ENCODE data around the gene ELMO3. TPM values are rescaled to one million over a fixed set of nuclear protein-coding genes. Genes with fewer than 3 reads are reported as not detected.
A peak's percentile ranks its signal among the peaks of the same experiment; 100 is the strongest.

Gene ELMO3
- total RNA-seq, 2 experiments from 2014 or later, result 1.9 to 2.3 TPM

GRCh38 chr16:67238806-67239470, 40.0 kb downstream of the ELMO3 start:
- intact Hi-C loops (cut with DNase I, micrococcal nuclease), result no loop called here
- no peak for ATAC-seq (ENCODE audit: poor library complexity)
- ChIA-PET CTCF (no interaction called here), POLR2A (interaction anchor here (0.8 to 2.2 kb wide), 3 partner anchors 8 to 11 kb away, joined by 3 to 8 read pairs (median 4); partner anchors contain the start of genes FHOD1 and TMEM208)
- Histone ChIP-seq H3K36me3 (ENCODE audit: insufficient read depth, low read length) (peaks cover 49% of the 10 kb centered on the region), H3K27me3 (ENCODE audit: control insufficient read depth in 1 of 2, insufficient read depth in 2 of 2, low read length in 2 of 2) (no peaks in the 10 kb centered on the region), H3K27ac (ENCODE audit: low read depth in 1 of 2, low read length in 2 of 2) (no peak overlapping the region), H3K9me3 (ENCODE audit: control insufficient read depth in 1 of 2, insufficient read depth in 1 of 2, low read length in 2 of 2) (no peaks in the 10 kb centered on the region), H3K4me3 (ENCODE audit: low read length) (no peak overlapping the region), H3K4me1 (ENCODE audit: insufficient read depth, low read length) (peaks cover 46% of the 10 kb centered on the region)
- Mint-ChIP-seq H3K4me1 (ENCODE audit: low read depth) (peaks cover 8% of the 10 kb centered on the region), H3K27me3 (no peaks in the 10 kb centered on the region), H3K4me3 (no peak overlapping the region), H3K27ac (peak overlapping the region; percentile 8), H3K36me3 (ENCODE audit: low read depth) (peaks cover 44% of the 10 kb centered on the region), H3K9me3 (no peaks in the 10 kb centered on the region)
- DNase-seq, result no peak
- no peak for TF ChIP-seq CTCF (IDR thresholded peaks at IDR 0.05)

GRCh38 chr16:67240506-67240905, 41.6 kb downstream of the ELMO3 start:
- ChIA-PET CTCF (no interaction called here), POLR2A (no interaction called here)
- peaks cover 24% of the 10 kb centered on the region for H3K4me1 Mint-ChIP-seq (ENCODE audit: low read depth)
- peaks cover 41% of the 10 kb centered on the region for H3K36me3 ChIP-seq (ENCODE audit: insufficient read depth, low read length)
- H3K27ac Mint-ChIP-seq, result no peak overlapping the region
- intact Hi-C loops (cut with DNase I, micrococcal nuclease), result loop anchor here (10.0 kb wide), 2 partner anchors 564 to 844 kb away; partner anchors contain the start of genes NFATC3 (in 1 of the 2), RANBP10 (in 1 of the 2) and TSNAXIP1 (in 1 of the 2)
- no peak overlapping the region for H3K4me3 Mint-ChIP-seq
- H3K36me3 Mint-ChIP-seq (ENCODE audit: low read depth), result peaks cover 36% of the 10 kb centered on the region
- peaks cover 55% of the 10 kb centered on the region for H3K4me1 ChIP-seq (ENCODE audit: insufficient read depth, low read length)
- H3K27ac ChIP-seq (ENCODE audit: low read depth in 1 of 2, low read length in 2 of 2), result peak overlapping the region in 1 of 2 donors; percentile 1
- ATAC-seq (ENCODE audit: poor library complexity) (no peak), DNase-seq (peak in 1 of 14 experiments; percentile 6)
- H3K27me3 ChIP-seq (ENCODE audit: control insufficient read depth in 1 of 2, insufficient read depth in 2 of 2, low read length in 2 of 2), result no peaks in the 10 kb centered on the region
- H3K4me3 ChIP-seq (ENCODE audit: low read length), result no peak overlapping the region
- H3K9me3 ChIP-seq (ENCODE audit: control insufficient read depth in 1 of 2, insufficient read depth in 1 of 2, low read length in 2 of 2), result no peaks in the 10 kb centered on the region
- H3K27me3 Mint-ChIP-seq, result no peaks in the 10 kb centered on the region
- TF ChIP-seq CTCF (IDR thresholded peaks at IDR 0.05), result no peak
- no peaks in the 10 kb centered on the region for H3K9me3 Mint-ChIP-seq

GRCh38 chr16:67241008-67241900, 42.3 kb downstream of the ELMO3 start:
- H3K27ac ChIP-seq (ENCODE audit: low read depth in 1 of 2, low read length in 2 of 2), result no peak overlapping the region
- Mint-ChIP-seq H3K9me3 (no peaks in the 10 kb centered on the region), H3K36me3 (ENCODE audit: low read depth) (peaks cover 31% of the 10 kb centered on the region), H3K27me3 (no peaks in the 10 kb centered on the region), H3K4me1 (ENCODE audit: low read depth) (peaks cover 19% of the 10 kb centered on the region), H3K27ac (peak overlapping the region; percentile 46), H3K4me3 (no peak overlapping the region)
- ATAC-seq (ENCODE audit: poor library complexity), result no peak
- intact Hi-C loops (cut with DNase I, micrococcal nuclease), result loop anchor here (10.0 kb wide), 2 partner anchors 564 to 844 kb away; partner anchors contain the start of genes NFATC3 (in 1 of the 2), RANBP10 (in 1 of the 2) and TSNAXIP1 (in 1 of the 2)
- peak in 1 of 14 experiments; percentile 23 for DNase-seq
- TF ChIP-seq CTCF (IDR thresholded peaks at IDR 0.05), result no peak
- H3K36me3 ChIP-seq (ENCODE audit: insufficient read depth, low read length), result peaks cover 34% of the 10 kb centered on the region
- no peak overlapping the region for H3K4me3 ChIP-seq (ENCODE audit: low read length)
- POLR2A ChIA-PET, result no interaction called here
- no peaks in the 10 kb centered on the region for H3K27me3 ChIP-seq (ENCODE audit: control insufficient read depth in 1 of 2, insufficient read depth in 2 of 2, low read length in 2 of 2)
- H3K4me1 ChIP-seq (ENCODE audit: insufficient read depth, low read length), result peaks cover 55% of the 10 kb centered on the region
- CTCF ChIA-PET, result no interaction called here
- H3K9me3 ChIP-seq (ENCODE audit: control insufficient read depth in 1 of 2, insufficient read depth in 1 of 2, low read length in 2 of 2), result no peaks in the 10 kb centered on the region
